Keratinocyte (primary cell): ENCODE data around the gene FAM53A. TPM values are rescaled to one million over a fixed set of nuclear protein-coding genes. Genes with fewer than 3 reads are reported as not detected.

ENCODE experiments used
- DNase-seq: peaks from one replicate; pipeline ENCODE4 v3.0.0-alpha.2; 2011; ENCODE audit warnings: low read depth, missing footprints, low spot score
- FAIRE-seq: peaks from 2 replicates; lab custom pipeline; 2011; peaks lifted over from hg19 to GRCh38; lab: Jason Lieb, UNC
- H2AFZ ChIP-seq: 2 replicates; pipeline ENCODE4 v1.6.0; 2012; ENCODE audit warnings: low read length, control low read depth, inconsistent platforms; ENCODE audit not compliant: control insufficient read depth
- H3K27ac ChIP-seq: 2 replicates; pipeline ENCODE4 v1.5.1; 2011; ENCODE audit warnings: low read length; ENCODE audit not compliant: control insufficient read depth, insufficient read depth
- H3K27me3 ChIP-seq: 3 replicates; pipeline ENCODE4 v1.6.0; 2011; ENCODE audit warnings: low read length; ENCODE audit not compliant: control insufficient read depth, insufficient read depth; ENCODE audit errors: extremely low read depth
- H3K36me3 ChIP-seq, 2 experiments: 2 replicates in 1 of 2; 3 replicates in 1 of 2; pipeline ENCODE4 v1.5.1; 2011; ENCODE audit warnings: low read length in 2 of 2, mild to moderate bottlenecking in 1 of 2; ENCODE audit not compliant: control insufficient read depth in 2 of 2, insufficient read depth in 2 of 2; ENCODE audit errors: extremely low read depth in 1 of 2
- H3K4me1 ChIP-seq: 3 replicates; pipeline ENCODE4 v1.5.1; 2011; ENCODE audit warnings: low read length; ENCODE audit not compliant: control insufficient read depth, insufficient read depth; ENCODE audit errors: extremely low read depth
- H3K4me2 ChIP-seq: 3 replicates; pipeline ENCODE4 v1.6.0; 2011; ENCODE audit warnings: low read depth, low read length; ENCODE audit not compliant: control insufficient read depth, insufficient read depth; ENCODE audit errors: extremely low read depth
- H3K4me3 ChIP-seq, 3 experiments: fragments of 200-600 bp in 1 of 3; sonication (generic) in 1 of 3; 2 replicates in 2 of 3; 3 replicates in 1 of 3; pipeline ENCODE4 v1.5.1; 2011 to 2016; ENCODE audit warnings: low read length in 3 of 3, mild to moderate bottlenecking in 3 of 3, control low read depth in 2 of 3, inconsistent platforms in 1 of 3, low read depth in 1 of 3, mixed read lengths in 1 of 3, mixed run types in 1 of 3, moderate library complexity in 1 of 3; ENCODE audit not compliant: control insufficient read depth in 2 of 3, insufficient read depth in 2 of 3; ENCODE audit errors: extremely low read depth in 1 of 3
- H3K79me2 ChIP-seq: 2 replicates; pipeline ENCODE4 v1.6.0; 2012; ENCODE audit warnings: low read length; ENCODE audit not compliant: control insufficient read depth, insufficient read depth
- H3K9ac ChIP-seq: 3 replicates; pipeline ENCODE4 v1.6.0; 2011; ENCODE audit warnings: low read length; ENCODE audit not compliant: control insufficient read depth, insufficient read depth; ENCODE audit errors: extremely low read depth
- H3K9me1 ChIP-seq: 3 replicates; pipeline ENCODE4 v1.6.0; 2011; ENCODE audit warnings: low read length; ENCODE audit not compliant: control insufficient read depth, insufficient read depth; ENCODE audit errors: extremely low read depth
- H3K9me3 ChIP-seq: 2 replicates; pipeline ENCODE4 v1.5.1; 2012; ENCODE audit warnings: low read depth, low read length; ENCODE audit not compliant: control insufficient read depth
- H4K20me1 ChIP-seq: 3 replicates; pipeline ENCODE4 v1.6.0; 2011; ENCODE audit warnings: low read length; ENCODE audit not compliant: control insufficient read depth, insufficient read depth; ENCODE audit errors: extremely low read depth
- CTCF ChIP-seq, 3 experiments: IDR thresholded peaks in 1 of 3; conservative IDR thresholded peaks in 1 of 3; optimal IDR thresholded peaks in 1 of 3; 2 replicates in 2 of 3; 3 replicates in 1 of 3; pipeline versions ENCODE3 to v1.5.1; 2011; ENCODE audit warnings: low read length in 3 of 3, mild to moderate bottlenecking in 3 of 3, moderate library complexity in 2 of 3, control low read depth in 1 of 3, inconsistent platforms in 1 of 3; ENCODE audit not compliant: insufficient read depth in 2 of 3; ENCODE audit errors: extremely low read depth in 1 of 3
- EZH2 ChIP-seq: IDR thresholded peaks from one replicate; pipeline ENCODE4 v1.6.1; 2012; ENCODE audit warnings: inconsistent platforms, mild to moderate bottlenecking, low read length, moderate library complexity
- dilution Hi-C: fragments of 300-500 bp; cut with MboI; formaldehyde crosslinking; loops from one replicate; pipeline ENCODE4 v1.7.0; 2020; ENCODE audit warnings: low sequenced_read_pairs; ENCODE audit not compliant: extremely low pct_ligation_motif_present
- polyA plus RNA-seq, 5 experiments: library from polyadenylated mRNA; depleted of rRNA in 3 of 5; stranded (reverse) in 3 of 5; stranded (forward) in 1 of 5; unstranded in 1 of 5; fragments of >200 nt; gene quantifications; 1 replicate in 1 of 5; 2 replicates in 3 of 5; 3 replicates in 1 of 5; pipeline versions ENCODE4 v1.2.1 to v1.2.3, GENCODE V29; 2011 to 2012; ENCODE audit warnings: missing spikeins in 2 of 5, low read depth in 1 of 5, low replicate concordance in 1 of 5

The FAM53A gene
- polyA plus RNA-seq, 1 donor (not counting 4 experiments of a cell fraction or from before 2014, with no cell fraction given): 0.50 TPM

- FAIRE-seq (no peak), DNase-seq (no peak)
- Histone ChIP-seq H3K4me3 (no peak overlapping the region), H3K9ac (no peak overlapping the region), H3K4me1 (no peaks in the 10 kb centered on the region), H3K36me3 (no peaks in the 10 kb centered on the region), H3K4me2 (no peak overlapping the region), H2AFZ (no peak overlapping the region), H3K79me2 (no peaks in the 10 kb centered on the region), H4K20me1 (no peaks in the 10 kb centered on the region), H3K27me3 (no peaks in the 10 kb centered on the region), H3K9me1 (no peaks in the 10 kb centered on the region), H3K9me3 (no peaks in the 10 kb centered on the region), H3K27ac (no peak overlapping the region)
- TF ChIP-seq EZH2 (no peak), CTCF (optimal IDR thresholded peaks at IDR 0.05 in 1 of 3, IDR thresholded peaks at IDR 0.05 in 1 of 3, conservative IDR thresholded peaks at IDR 0.05 in 1 of 3; ENCODE audit: extremely low read depth in 1 of 3, insufficient read depth in 2 of 3, low read length in 3 of 3) (no peak)
- dilution Hi-C loops: no loop called here
Measured at GRCh38 chr4:1675136-1675801, 8.8 kb downstream of the FAM53A start.

GRCh38 chr4:1674682-1675081 is 9.4 kb downstream of the FAM53A start:
- FAIRE-seq (no peak), DNase-seq (no peak)
- dilution Hi-C loops: no loop called here
- no peak overlapping the region for H3K27ac ChIP-seq
- H3K4me1 ChIP-seq: no peaks in the 10 kb centered on the region
- H3K4me3 ChIP-seq: no peak overlapping the region
- no peaks in the 10 kb centered on the region for H3K9me3 ChIP-seq
- H3K4me2 ChIP-seq: no peak overlapping the region
- H3K9ac ChIP-seq: no peak overlapping the region
- no peak overlapping the region for H2AFZ ChIP-seq
- H4K20me1 ChIP-seq: no peaks in the 10 kb centered on the region
- no peak for TF ChIP-seq CTCF (optimal IDR thresholded peaks at IDR 0.05 in 1 of 3, IDR thresholded peaks at IDR 0.05 in 1 of 3, conservative IDR thresholded peaks at IDR 0.05 in 1 of 3; ENCODE audit: extremely low read depth in 1 of 3, insufficient read depth in 2 of 3, low read length in 3 of 3)
- no peak for TF ChIP-seq EZH2
- no peaks in the 10 kb centered on the region for H3K9me1 ChIP-seq
- H3K36me3 ChIP-seq: no peaks in the 10 kb centered on the region
- no peaks in the 10 kb centered on the region for H3K27me3 ChIP-seq
- no peaks in the 10 kb centered on the region for H3K79me2 ChIP-seq
